SKM-1 (cell line): ENCODE measurements around the gene SLC6A18.
"Not testable (repeated sequence)": the region's sequence is repeated elsewhere in the genome, so short reads cannot be mapped to it uniquely, and the experiment has no call there.

ENCODE experiments used
- DNase-seq: peaks from one replicate; lab custom pipeline; 2025; ENCODE audit not compliant: unreplicated experiment; lab: John Stamatoyannopoulos, UW

SLC6A18 gene

GRCh38 chr5:1215320-1216096, 9.7 kb upstream of the SLC6A18 start:
- DNase-seq = no peak

GRCh38 chr5:1216211-1216917, 8.8 kb upstream of the SLC6A18 start:
- no peak for DNase-seq

- DNase-seq = no peak
Measured at GRCh38 chr5:1216918-1217295, 8.3 kb upstream of the SLC6A18 start.

GRCh38 chr5:1217596-1218206, 7.5 kb upstream of the SLC6A18 start:
- no peak for DNase-seq

GRCh38 chr5:1218351-1219080, 6.7 kb upstream of the SLC6A18 start:
- no peak for DNase-seq

GRCh38 chr5:1219098-1219767, 5.9 kb upstream of the SLC6A18 start:
- no peak for DNase-seq

GRCh38 chr5:1219768-1220100, 5.4 kb upstream of the SLC6A18 start:
- no peak for DNase-seq

- DNase-seq = no peak
Measured at GRCh38 chr5:1220351-1220750, 4.8 kb upstream of the SLC6A18 start.

GRCh38 chr5:1220831-1221230, 4.3 kb upstream of the SLC6A18 start:
- no peak for DNase-seq

GRCh38 chr5:1221721-1222120, 3.5 kb upstream of the SLC6A18 start:
- DNase-seq = no peak

- no peak for DNase-seq
Measured at GRCh38 chr5:1222147-1222546, 3.0 kb upstream of the SLC6A18 start.

GRCh38 chr5:1222621-1223277, 2.4 kb upstream of the SLC6A18 start:
- no peak for DNase-seq

- no peak for DNase-seq
Measured at GRCh38 chr5:1223278-1223670, 1.9 kb upstream of the SLC6A18 start.

- no peak for DNase-seq
Measured at GRCh38 chr5:1224631-1225030, 550 bp upstream of the SLC6A18 start.

- DNase-seq = no peak
Measured at GRCh38 chr5:1226231-1226630, 1.1 kb downstream of the SLC6A18 start.

GRCh38 chr5:1226839-1227581, 1.8 kb downstream of the SLC6A18 start:
- DNase-seq = no peak

GRCh38 chr5:1227667-1228066, 2.5 kb downstream of the SLC6A18 start:
- no peak for DNase-seq

- no peak for DNase-seq
Measured at GRCh38 chr5:1228120-1228519, 2.9 kb downstream of the SLC6A18 start.

- not testable (repeated sequence) for DNase-seq
Measured at GRCh38 chr5:1229023-1229422, 3.8 kb downstream of the SLC6A18 start.

GRCh38 chr5:1229822-1230221, 4.6 kb downstream of the SLC6A18 start:
- DNase-seq = no peak
